Mucosa of rectum (tissue), 2 donors: ENCODE measurements around the gene DCDC2C.

Experiments used
- H3K27ac ChIP-seq, 2 donors: one replicate each; pipeline ENCODE4 v1.7.0; 2013; ENCODE audit warnings: inconsistent platforms in 2 of 2, low read depth in 2 of 2, low read length in 2 of 2
- H3K27me3 ChIP-seq, 2 donors: one replicate each; pipeline ENCODE4 v1.7.0; 2013; ENCODE audit warnings: low read length in 2 of 2; ENCODE audit not compliant: control insufficient read depth in 2 of 2, insufficient read depth in 2 of 2
- H3K36me3 ChIP-seq, 2 donors: one replicate each; pipeline ENCODE4 v1.7.0; 2013; ENCODE audit warnings: low read length in 2 of 2; ENCODE audit not compliant: control insufficient read depth in 2 of 2, insufficient read depth in 2 of 2
- H3K4me1 ChIP-seq, 2 donors: one replicate each; pipeline ENCODE4 v1.7.0; 2013; ENCODE audit warnings: low read length in 2 of 2, mild to moderate bottlenecking in 1 of 2; ENCODE audit not compliant: control insufficient read depth in 2 of 2, insufficient read depth in 2 of 2
- H3K4me3 ChIP-seq, 2 donors: one replicate each; pipeline ENCODE4 v1.7.0; 2013; ENCODE audit warnings: low read length in 2 of 2
- H3K9ac ChIP-seq, 2 donors: one replicate each; pipeline ENCODE4 v1.7.0; 2013; ENCODE audit warnings: low read length in 2 of 2, low read depth in 1 of 2, mild to moderate bottlenecking in 1 of 2
- H3K9me3 ChIP-seq, 2 donors: one replicate each; pipeline ENCODE4 v1.7.0; 2013; ENCODE audit warnings: low read length in 2 of 2; ENCODE audit not compliant: control insufficient read depth in 2 of 2
- donor health status: healthy.
- donor health status: Normal muscosa, but diverticular disease.

The DCDC2C gene

GRCh38 chr2:3780477-3781402 lies 77.4 kb downstream of the DCDC2C start:
- peaks cover 0 to 2% of the 10 kb centered on the region in 2 donors for H3K4me1 ChIP-seq
- H3K9me3 ChIP-seq, result no peaks in the 10 kb centered on the region
- no peak overlapping the region for H3K27ac ChIP-seq
- no peaks in the 10 kb centered on the region for H3K36me3 ChIP-seq
- H3K27me3 ChIP-seq, result peaks cover 0 to 2% of the 10 kb centered on the region in 2 donors
- no peak overlapping the region for H3K9ac ChIP-seq
- peak overlapping the region in 1 of 2 donors; percentile 48 for H3K4me3 ChIP-seq

GRCh38 chr2:3784731-3785130 lies 81.4 kb downstream of the DCDC2C start:
- no peaks in the 10 kb centered on the region for H3K36me3 ChIP-seq
- no peak overlapping the region for H3K4me3 ChIP-seq
- no peak overlapping the region for H3K27ac ChIP-seq
- no peaks in the 10 kb centered on the region for H3K9me3 ChIP-seq
- no peak overlapping the region for H3K9ac ChIP-seq
- no peaks in the 10 kb centered on the region for H3K27me3 ChIP-seq
- H3K4me1 ChIP-seq, result peaks cover 0 to 2% of the 10 kb centered on the region in 2 donors

GRCh38 chr2:3785220-3785889 lies 82.0 kb downstream of the DCDC2C start:
- Histone ChIP-seq H3K36me3 (no peaks in the 10 kb centered on the region), H3K4me1 (peaks cover 0 to 2% of the 10 kb centered on the region in 2 donors)

GRCh38 chr2:3785890-3786273 lies 82.5 kb downstream of the DCDC2C start:
- Histone ChIP-seq H3K27me3 (no peaks in the 10 kb centered on the region), H3K36me3 (no peaks in the 10 kb centered on the region), H3K9ac (no peak overlapping the region), H3K4me3 (no peak overlapping the region), H3K4me1 (no peaks in the 10 kb centered on the region), H3K27ac (no peak overlapping the region), H3K9me3 (no peaks in the 10 kb centered on the region)

More at GRCh38 chr2:3785220-3785889, 82.0 kb downstream of the DCDC2C start:
- Histone ChIP-seq H3K9me3 (no peaks in the 10 kb centered on the region), H3K9ac (no peak overlapping the region), H3K4me3 (no peak overlapping the region), H3K27me3 (no peaks in the 10 kb centered on the region), H3K27ac (no peak overlapping the region)

- Histone ChIP-seq H3K27ac (no peak overlapping the region), H3K9ac (no peak overlapping the region), H3K4me1 (no peaks in the 10 kb centered on the region), H3K9me3 (no peaks in the 10 kb centered on the region), H3K36me3 (no peaks in the 10 kb centered on the region), H3K4me3 (no peak overlapping the region), H3K27me3 (no peaks in the 10 kb centered on the region)
Observed at GRCh38 chr2:3787768-3788167, 84.4 kb downstream of the DCDC2C start.

GRCh38 chr2:3789256-3789655 lies 85.9 kb downstream of the DCDC2C start:
- H3K36me3 ChIP-seq, result no peaks in the 10 kb centered on the region
- no peaks in the 10 kb centered on the region for H3K27me3 ChIP-seq
- H3K27ac ChIP-seq, result no peak overlapping the region
- no peak overlapping the region for H3K9ac ChIP-seq
- H3K4me3 ChIP-seq, result no peak overlapping the region
- H3K4me1 ChIP-seq, result no peaks in the 10 kb centered on the region
- H3K9me3 ChIP-seq, result no peaks in the 10 kb centered on the region

- no peak overlapping the region for H3K27ac ChIP-seq
- no peaks in the 10 kb centered on the region for H3K27me3 ChIP-seq
- no peak overlapping the region for H3K4me3 ChIP-seq
- H3K9ac ChIP-seq, result no peak overlapping the region
- no peaks in the 10 kb centered on the region for H3K4me1 ChIP-seq
- no peaks in the 10 kb centered on the region for H3K36me3 ChIP-seq
- no peaks in the 10 kb centered on the region for H3K9me3 ChIP-seq
Observed at GRCh38 chr2:3793249-3793648, 89.9 kb downstream of the DCDC2C start.

- Histone ChIP-seq H3K9ac (no peak overlapping the region), H3K27me3 (no peaks in the 10 kb centered on the region), H3K4me1 (no peaks in the 10 kb centered on the region), H3K36me3 (no peaks in the 10 kb centered on the region), H3K4me3 (no peak overlapping the region), H3K27ac (no peak overlapping the region), H3K9me3 (no peaks in the 10 kb centered on the region)
Observed at GRCh38 chr2:3801506-3801905, 98.1 kb downstream of the DCDC2C start.

- Histone ChIP-seq H3K36me3 (no peaks in the 10 kb centered on the region), H3K4me1 (no peaks in the 10 kb centered on the region), H3K4me3 (no peak overlapping the region), H3K27me3 (no peaks in the 10 kb centered on the region), H3K9ac (no peak overlapping the region), H3K9me3 (no peaks in the 10 kb centered on the region), H3K27ac (no peak overlapping the region)
Observed at GRCh38 chr2:3805201-3805939, 102.0 kb downstream of the DCDC2C start.

GRCh38 chr2:3806168-3806567 lies 102.8 kb downstream of the DCDC2C start:
- Histone ChIP-seq H3K9ac (no peak overlapping the region), H3K9me3 (no peaks in the 10 kb centered on the region), H3K4me1 (no peaks in the 10 kb centered on the region), H3K27ac (no peak overlapping the region), H3K27me3 (no peaks in the 10 kb centered on the region), H3K36me3 (no peaks in the 10 kb centered on the region), H3K4me3 (no peak overlapping the region)
